H1 (cell line): ENCODE data around the gene SEMG2. TPM values are rescaled to one million over a fixed set of nuclear protein-coding genes. Genes with fewer than 3 reads are reported as not detected.

Source experiments
- CTCF ChIA-PET: fragments of 300-600 bp; sonication (Branson Sonifier 250); formaldehyde crosslinking; loops from one replicate; lab custom pipeline; 2021; ENCODE audit not compliant: partially characterized antibody; lab: Charles Lee
- POLR2A ChIA-PET: fragments of 300-600 bp; sonication (Branson Sonifier 250); formaldehyde crosslinking; loops from one replicate; lab custom pipeline; 2021; ENCODE audit warnings: inconsistent platforms; ENCODE audit not compliant: partially characterized antibody; lab: Charles Lee
- DNase-seq, 2 experiments: peaks; one replicate each; pipeline versions ENCODE4 v3.0.0 to v3.0.0-alpha.2; 2010 to 2022; ENCODE audit warnings: low spot score in 2 of 2, low read depth in 1 of 2, mixed read lengths in 1 of 2
- FAIRE-seq: peaks from 2 replicates; lab custom pipeline; 2011; peaks lifted over from hg19 to GRCh38; lab: Jason Lieb, UNC
- H2AFZ ChIP-seq: 2 replicates; pipeline ENCODE4 v1.8.1; 2012; ENCODE audit warnings: low read length, inconsistent platforms
- H2AK5ac ChIP-seq: 2 replicates; pipeline ENCODE4 v1.6.1; 2013; ENCODE audit warnings: low read depth, low read length
- H2BK120ac ChIP-seq: replicated peaks from 2 replicates; pipeline ENCODE3; 2013; ENCODE audit warnings: low read depth, low read length, inconsistent platforms
- H2BK12ac ChIP-seq: 2 replicates; pipeline ENCODE4 v1.6.1; 2013; ENCODE audit warnings: low read depth, low read length
- H2BK15ac ChIP-seq: 2 replicates; pipeline ENCODE4 v1.6.1; 2013; ENCODE audit warnings: low read length
- H2BK20ac ChIP-seq: 2 replicates; pipeline ENCODE4 v1.6.1; 2013; ENCODE audit warnings: low read length
- H2BK5ac ChIP-seq: 2 replicates; pipeline ENCODE4 v1.6.1; 2013; ENCODE audit warnings: low read depth, low read length
- H3K14ac ChIP-seq: 2 replicates; pipeline ENCODE4 v1.6.1; 2013; ENCODE audit warnings: inconsistent platforms; ENCODE audit not compliant: insufficient read length
- H3K18ac ChIP-seq: 2 replicates; pipeline ENCODE4 v1.6.1; 2013; ENCODE audit warnings: low read length; ENCODE audit errors: extremely low read depth
- H3K23ac ChIP-seq: 2 replicates; pipeline ENCODE4 v1.6.1; 2013; ENCODE audit warnings: inconsistent platforms; ENCODE audit not compliant: insufficient read length
- H3K23me2 ChIP-seq: 2 replicates; pipeline ENCODE4 v1.6.1; 2013; ENCODE audit warnings: low read depth, low read length
- H3K27ac ChIP-seq: 2 replicates; pipeline ENCODE4 v1.6.1; 2011; ENCODE audit warnings: low read depth, low read length, inconsistent platforms
- H3K27me3 ChIP-seq, 4 experiments: replicated peaks in 1 of 4; 1 replicate in 1 of 4; 2 replicates in 3 of 4; pipeline versions ENCODE4 v1.6.1 to v1.8.1; 2011 to 2013; ENCODE audit warnings: low read length in 3 of 4, mild to moderate bottlenecking in 3 of 4, inconsistent platforms in 2 of 4, mixed read lengths in 2 of 4, moderate library complexity in 1 of 4; ENCODE audit not compliant: control insufficient read depth in 3 of 4, insufficient read depth in 3 of 4; ENCODE audit errors: extremely low read depth in 1 of 4
- H3K36me3 ChIP-seq, 4 experiments: 2 replicates each; pipeline versions ENCODE4 v1.6.1 to v1.8.1; 2011 to 2013; ENCODE audit warnings: mild to moderate bottlenecking in 4 of 4, low read length in 3 of 4, moderate library complexity in 2 of 4, control low read depth in 1 of 4, inconsistent platforms in 1 of 4; ENCODE audit not compliant: insufficient read depth in 4 of 4, control insufficient read depth in 2 of 4
- H3K4ac ChIP-seq: replicated peaks from 2 replicates; pipeline ENCODE3; 2013; ENCODE audit warnings: low read length, low read depth, mixed read lengths, inconsistent platforms; ENCODE audit not compliant: insufficient read length
- H3K4me1 ChIP-seq, 4 experiments: replicated peaks in 1 of 4; 1 replicate in 1 of 4; 2 replicates in 3 of 4; pipeline versions ENCODE4 v1.6.1 to v1.8.1; 2011 to 2013; ENCODE audit warnings: low read length in 3 of 4, inconsistent platforms in 2 of 4, mixed read lengths in 1 of 4; ENCODE audit not compliant: insufficient read depth in 4 of 4, control insufficient read depth in 3 of 4
- H3K4me2 ChIP-seq, 2 experiments: 2 replicates each; pipeline versions ENCODE4 v1.6.1 to v1.8.1; 2011 to 2013; ENCODE audit warnings: low read depth in 2 of 2, low read length in 2 of 2, control low read depth in 1 of 2, inconsistent platforms in 1 of 2, mild to moderate bottlenecking in 1 of 2; ENCODE audit not compliant: insufficient read depth in 1 of 2
- H3K4me3 ChIP-seq, 4 experiments: fragments of 200-600, 300-600 bp in 1 of 4; sonication (generic), shearing (Covaris generic), sonication (Bioruptor Twin) in 1 of 4; 2 replicates each; pipeline versions ENCODE4 v1.5.1 to v1.8.1; 2011 to 2016; ENCODE audit warnings: low read length in 4 of 4, low read depth in 3 of 4, control low read depth in 2 of 4, inconsistent platforms in 2 of 4, mild to moderate bottlenecking in 2 of 4, mixed read lengths in 1 of 4, moderate library complexity in 1 of 4; ENCODE audit not compliant: insufficient read depth in 2 of 4; ENCODE audit errors: extremely low read depth in 1 of 4
- H3K56ac ChIP-seq: replicated peaks from 2 replicates; pipeline ENCODE3; 2013; ENCODE audit warnings: low read depth, mild to moderate bottlenecking, mixed read lengths, low read length, inconsistent platforms; ENCODE audit not compliant: insufficient read length
- H3K79me1 ChIP-seq: 2 replicates; pipeline ENCODE4 v1.6.1; 2013; ENCODE audit warnings: low read depth, low read length, control low read depth
- H3K79me2 ChIP-seq, 2 experiments: 2 replicates each; pipeline versions ENCODE4 v1.6.1 to v1.8.1; 2012 to 2013; ENCODE audit warnings: low read length in 2 of 2, mild to moderate bottlenecking in 2 of 2, inconsistent platforms in 1 of 2; ENCODE audit not compliant: insufficient read depth in 2 of 2, control insufficient read depth in 1 of 2
- H3K9ac ChIP-seq, 4 experiments: replicated peaks in 1 of 4; 1 replicate in 1 of 4; 2 replicates in 3 of 4; pipeline versions ENCODE4 v1.6.1 to v1.8.1; 2011 to 2013; ENCODE audit warnings: low read depth in 3 of 4, low read length in 3 of 4, control low read depth in 2 of 4, mild to moderate bottlenecking in 2 of 4, moderate library complexity in 2 of 4, inconsistent platforms in 1 of 4; ENCODE audit errors: extremely low read depth in 1 of 4
- H3K9me3 ChIP-seq, 2 experiments: 2 replicates each; pipeline versions ENCODE4 v1.6.1 to v1.8.1; 2012 to 2013; ENCODE audit warnings: mild to moderate bottlenecking in 2 of 2, moderate library complexity in 2 of 2, control low read depth in 1 of 2, inconsistent platforms in 1 of 2, low read depth in 1 of 2, low read length in 1 of 2, mixed read lengths in 1 of 2; ENCODE audit not compliant: insufficient read depth in 2 of 2
- H4K20me1 ChIP-seq, 2 experiments: replicated peaks in 1 of 2; 2 replicates each; pipeline versions ENCODE3 to v1.8.1; 2011 to 2013; ENCODE audit warnings: inconsistent platforms in 2 of 2, low read length in 2 of 2, mild to moderate bottlenecking in 1 of 2; ENCODE audit not compliant: insufficient read depth in 2 of 2, control insufficient read depth in 1 of 2
- H4K5ac ChIP-seq: 2 replicates; pipeline ENCODE4 v1.6.1; 2013; ENCODE audit warnings: low read length, low read depth, mixed read lengths, inconsistent platforms; ENCODE audit not compliant: insufficient read length
- H4K8ac ChIP-seq: 2 replicates; pipeline ENCODE4 v1.8.0; 2013; ENCODE audit warnings: mild to moderate bottlenecking, moderate library complexity, low read length, inconsistent platforms; ENCODE audit not compliant: insufficient read depth; ENCODE audit errors: extremely low read depth
- H4K91ac ChIP-seq: replicated peaks from 2 replicates; pipeline ENCODE3; 2013; ENCODE audit warnings: low read length, mixed read lengths, inconsistent platforms; ENCODE audit not compliant: insufficient read length
- CBX5 ChIP-seq: fragments of 300-800, 300-1000 bp; sonication (generic); IDR thresholded peaks from 2 replicates; pipeline ENCODE4 v1.7.1; 2016; ENCODE audit warnings: antibody characterized with exemption, low read length, low read depth
- CBX8 ChIP-seq: fragments of 300-800, 300-1000 bp; sonication (generic); IDR thresholded peaks from 2 replicates; pipeline ENCODE4 v1.7.1; 2016; ENCODE audit warnings: low read depth, low read length, borderline replicate concordance
- CHD2 ChIP-seq: IDR thresholded peaks from 2 replicates; pipeline ENCODE4 v1.6.1; 2012; ENCODE audit warnings: low read length, improper control_type of control experiment
- E2F6 ChIP-seq: IDR thresholded peaks from 2 replicates; pipeline ENCODE4 v1.6.1; 2012; ENCODE audit warnings: inconsistent platforms
- GABPA ChIP-seq: IDR thresholded peaks from 2 replicates; pipeline ENCODE4 v1.6.1; 2011; ENCODE audit warnings: mild to moderate bottlenecking, low read length, moderate library complexity, borderline replicate concordance; ENCODE audit not compliant: insufficient read depth
- GTF2F1 ChIP-seq: IDR thresholded peaks from 2 replicates; pipeline ENCODE4 v1.6.1; 2012; ENCODE audit warnings: low read depth, low read length, improper control_type of control experiment, borderline replicate concordance
- JUND ChIP-seq: IDR thresholded peaks from 2 replicates; pipeline ENCODE4 v1.6.1; 2011; ENCODE audit warnings: mild to moderate bottlenecking, improper control_type of control experiment, low read length
- MAFK ChIP-seq: IDR thresholded peaks from 2 replicates; pipeline ENCODE4 v1.6.1; 2012; ENCODE audit warnings: low read depth, mild to moderate bottlenecking, improper control_type of control experiment, low read length
- MAX ChIP-seq: IDR thresholded peaks from 2 replicates; pipeline ENCODE4 v1.6.1; 2012; ENCODE audit warnings: inconsistent platforms
- POU5F1 ChIP-seq: IDR thresholded peaks from 2 replicates; pipeline ENCODE4 v1.6.1; 2011; ENCODE audit warnings: low read depth, mild to moderate bottlenecking, low read length, moderate library complexity
- RFX5 ChIP-seq: IDR thresholded peaks from 2 replicates; pipeline ENCODE4 v1.6.1; 2011; ENCODE audit warnings: low read depth, low read length, improper control_type of control experiment, borderline replicate concordance
- SP1 ChIP-seq: IDR thresholded peaks from 2 replicates; pipeline ENCODE4 v1.6.1; 2011; ENCODE audit warnings: low read depth, low read length
- SP4 ChIP-seq: IDR thresholded peaks from 2 replicates; pipeline ENCODE4 v1.6.1; 2012; ENCODE audit warnings: low read length, inconsistent platforms
- SRF ChIP-seq: IDR thresholded peaks from 2 replicates; pipeline ENCODE4 v1.6.1; 2011; ENCODE audit warnings: mild to moderate bottlenecking, low read depth, low read length, moderate library complexity
- TEAD4 ChIP-seq: IDR thresholded peaks from 2 replicates; pipeline ENCODE4 v1.6.1; 2012; ENCODE audit warnings: low read depth, low read length, inconsistent platforms, mixed read lengths
- WGBS, 2 experiments: shearing (Covaris generic) in 1 of 2; methylation state at CpG; one replicate each; pipeline versions ENCODE4 v1.1.6 to v1.1.7; 2013 to 2015; ENCODE audit warnings: low lambda C conversion rate in 2 of 2, mixed read lengths in 2 of 2, inconsistent platforms in 1 of 2, low coverage in 1 of 2, missing lambda C conversion rate in 1 of 2; ENCODE audit not compliant: insufficient replicate concordance in 2 of 2, insufficient coverage in 1 of 2, insufficient read length in 1 of 2; ENCODE audit errors: extremely low coverage in 1 of 2, missing lambda C conversion rate in 1 of 2; 5-methylcytosine and 5-hydroxymethylcytosine counted together
- polyA plus RNA-seq, 7 experiments: library from polyadenylated mRNA; depleted of rRNA in 3 of 7; stranded (reverse) in 5 of 7; unstranded in 2 of 7; fragments of >200 nt in 5 of 7; fragments of 200-250 nt in 2 of 7; gene quantifications; 1 replicate in 5 of 7; 2 replicates in 1 of 7; 4 replicates in 1 of 7; pipeline versions ENCODE4 v1.2.1 to v1.2.3, GENCODE V29; 2011 to 2013; ENCODE audit warnings: missing spikeins in 2 of 7, mixed read lengths in 2 of 7
- total RNA-seq: library from RNA; stranded (reverse); fragmentation: NEBNext Ultra II Directional; extraction: Animal tissue kit (Norgen Biotek cat#: 25700); gene quantifications from 2 replicates; pipeline ENCODE4 v1.2.1, GENCODE V29; 2021

Gene SEMG2
- total and polyA plus RNA-seq, 2 of the 8 experiments (the other 6 are each of a cell fraction or from before 2014, with no cell fraction given) = not detected

GRCh38 chr20:45269056-45269455 is 47.9 kb downstream of the SEMG2 start:
- H3K79me2 ChIP-seq = no peaks in the 10 kb centered on the region
- WGBS, 2 experiments = 80% methylated on average over 3 of the region's 3 CpGs; no CpG with 5 or more reads in 1 of the 2 experiments
- no peak for TF ChIP-seq POU5F1
- no peak for TF ChIP-seq CHD2
- TF ChIP-seq SP1 = no peak
- no peak for TF ChIP-seq JUND
- no peak for TF ChIP-seq MAX
- TF ChIP-seq SRF = no peak
- no peak for TF ChIP-seq GABPA
- TF ChIP-seq MAFK = no peak
- no peak for TF ChIP-seq E2F6
- no peak for TF ChIP-seq RFX5
- no peak for TF ChIP-seq TEAD4
- no peak for TF ChIP-seq GTF2F1
- TF ChIP-seq CBX5 = no peak
- TF ChIP-seq CBX8 = no peak
- no peak for TF ChIP-seq SP4
- TF ChIP-seq, all 59 proteins: peak for 0
- Histone ChIP-seq H2BK12ac (no peak overlapping the region), H2BK5ac (no peak overlapping the region), H2BK15ac (no peak overlapping the region), H4K5ac (no peak overlapping the region), H4K91ac (no peak overlapping the region), H3K9me3 (no peaks in the 10 kb centered on the region), H3K14ac (no peak overlapping the region), H3K23me2 (no peaks in the 10 kb centered on the region), H3K56ac (no peak overlapping the region), H3K36me3 (no peaks in the 10 kb centered on the region), H2BK120ac (no peak overlapping the region), H3K27ac (no peak overlapping the region), H3K4me1 (peaks cover 0 to 2% (median 0%) of the 10 kb centered on the region in 4 experiments; a peak in 2 of 7 replicates), H2AFZ (no peak overlapping the region), H3K23ac (no peak overlapping the region), H3K9ac (no peak overlapping the region), H2AK5ac (no peak overlapping the region), H3K4ac (no peak overlapping the region), H2BK20ac (no peak overlapping the region), H3K4me2 (no peak overlapping the region), H4K8ac (no peak overlapping the region), H3K4me3 (no peak overlapping the region), H3K27me3 (no peaks in the 10 kb centered on the region), H3K18ac (no peak overlapping the region), H4K20me1 (no peaks in the 10 kb centered on the region), H3K79me1 (no peaks in the 10 kb centered on the region)
- ChIA-PET POLR2A (interaction anchor here (1.6 kb wide), 1 partner anchor 14 kb away, joined by 3 read pairs; no protein-coding TSS in a partner anchor), CTCF (interaction anchor here (0.8 to 2.1 kb wide), 5 partner anchors 22 to 130 kb away, joined by 3 to 6 read pairs (median 5); no protein-coding TSS in a partner anchor)
- FAIRE-seq = no peak
- no peak for DNase-seq
